Astrocyte (in vitro differentiated cells and primary cell): ENCODE data around the gene TRIM50.

Experiments
- CTCF ChIP-seq: IDR thresholded peaks from 2 replicates; pipeline ENCODE4 v1.5.1; 2011; ENCODE audit warnings: low read depth, mild to moderate bottlenecking, inconsistent platforms, low read length, moderate library complexity; ENCODE audit not compliant: insufficient read depth
- EZH2 ChIP-seq: IDR thresholded peaks from 2 replicates; pipeline ENCODE4 v1.6.1; 2012; ENCODE audit warnings: mild to moderate bottlenecking, low read length, inconsistent platforms; ENCODE audit not compliant: insufficient read depth

GRCh38 chr7:73364006-73364728 lies 36.3 kb upstream of the TRIM50 start:
- TF ChIP-seq CTCF: no peak
- TF ChIP-seq EZH2: no peak
